Brain microvascular endothelial cell (primary cell): ENCODE data around the gene PKHD1.
"Not testable (repeated sequence)": the region's sequence is repeated elsewhere in the genome, so short reads cannot be mapped to it uniquely, and the experiment has no call there.

Experiments used
- DNase-seq: peaks from one replicate; pipeline ENCODE4 v3.0.0-alpha.2; 2020
- H3K27ac ChIP-seq: fragments of 250-450 bp; sonication (Bioruptor Pico); 2 replicates; pipeline ENCODE4 v1.5.1; 2020; ENCODE audit warnings: mild to moderate bottlenecking, moderate library complexity
- H3K27me3 ChIP-seq: fragments of 250-450 bp; sonication (Bioruptor Pico); replicated peaks from 2 replicates; pipeline ENCODE4 v1.5.1; 2020; ENCODE audit warnings: mild to moderate bottlenecking
- H3K36me3 ChIP-seq: fragments of 250-450 bp; sonication (Bioruptor Pico); replicated peaks from 2 replicates; pipeline ENCODE4 v1.5.1; 2020; ENCODE audit warnings: mild to moderate bottlenecking
- H3K4me3 ChIP-seq: 2 replicates; pipeline ENCODE4 v1.5.1; 2011; ENCODE audit warnings: low read depth, mild to moderate bottlenecking, control low read depth, low read length, moderate library complexity
- in situ Hi-C: cut with HindIII; loops from 2 replicates; pipeline ENCODE4 v1.10.0; 2017; ENCODE audit warnings: low sequenced_read_pairs, low pct_ligation_motif_present
- TF ChIP-seq, protein P1 (sequence below): IDR thresholded peaks from 2 replicates; pipeline ENCODE4 v1.5.1; 2011; ENCODE audit warnings: low read depth, mild to moderate bottlenecking, moderate library complexity, low read length, control low read depth, inconsistent platforms; ENCODE audit errors: missing control alignments

Gene PKHD1

GRCh38 chr6:51928320-51928719 lies 159.1 kb downstream of the PKHD1 start:
- H3K4me3 ChIP-seq, result no peak overlapping the region
- TF ChIP-seq, protein P1, sequence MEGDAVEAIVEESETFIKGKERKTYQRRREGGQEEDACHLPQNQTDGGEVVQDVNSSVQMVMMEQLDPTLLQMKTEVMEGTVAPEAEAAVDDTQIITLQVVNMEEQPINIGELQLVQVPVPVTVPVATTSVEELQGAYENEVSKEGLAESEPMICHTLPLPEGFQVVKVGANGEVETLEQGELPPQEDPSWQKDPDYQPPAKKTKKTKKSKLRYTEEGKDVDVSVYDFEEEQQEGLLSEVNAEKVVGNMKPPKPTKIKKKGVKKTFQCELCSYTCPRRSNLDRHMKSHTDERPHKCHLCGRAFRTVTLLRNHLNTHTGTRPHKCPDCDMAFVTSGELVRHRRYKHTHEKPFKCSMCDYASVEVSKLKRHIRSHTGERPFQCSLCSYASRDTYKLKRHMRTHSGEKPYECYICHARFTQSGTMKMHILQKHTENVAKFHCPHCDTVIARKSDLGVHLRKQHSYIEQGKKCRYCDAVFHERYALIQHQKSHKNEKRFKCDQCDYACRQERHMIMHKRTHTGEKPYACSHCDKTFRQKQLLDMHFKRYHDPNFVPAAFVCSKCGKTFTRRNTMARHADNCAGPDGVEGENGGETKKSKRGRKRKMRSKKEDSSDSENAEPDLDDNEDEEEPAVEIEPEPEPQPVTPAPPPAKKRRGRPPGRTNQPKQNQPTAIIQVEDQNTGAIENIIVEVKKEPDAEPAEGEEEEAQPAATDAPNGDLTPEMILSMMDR, result no peak
- no peaks in the 10 kb centered on the region for H3K27me3 ChIP-seq
- H3K36me3 ChIP-seq, result no peaks in the 10 kb centered on the region
- H3K27ac ChIP-seq, result no peak overlapping the region
- in situ Hi-C loops, result no loop called here
- no peak for DNase-seq

GRCh38 chr6:51927450-51927849 lies 160.0 kb downstream of the PKHD1 start:
- in situ Hi-C loops, result no loop called here
- DNase-seq, result no peak
- TF ChIP-seq, protein P1, result no peak
- no peak overlapping the region for H3K4me3 ChIP-seq
- no peak overlapping the region for H3K27ac ChIP-seq
- H3K27me3 ChIP-seq, result no peaks in the 10 kb centered on the region
- H3K36me3 ChIP-seq, result no peaks in the 10 kb centered on the region

DNA sequence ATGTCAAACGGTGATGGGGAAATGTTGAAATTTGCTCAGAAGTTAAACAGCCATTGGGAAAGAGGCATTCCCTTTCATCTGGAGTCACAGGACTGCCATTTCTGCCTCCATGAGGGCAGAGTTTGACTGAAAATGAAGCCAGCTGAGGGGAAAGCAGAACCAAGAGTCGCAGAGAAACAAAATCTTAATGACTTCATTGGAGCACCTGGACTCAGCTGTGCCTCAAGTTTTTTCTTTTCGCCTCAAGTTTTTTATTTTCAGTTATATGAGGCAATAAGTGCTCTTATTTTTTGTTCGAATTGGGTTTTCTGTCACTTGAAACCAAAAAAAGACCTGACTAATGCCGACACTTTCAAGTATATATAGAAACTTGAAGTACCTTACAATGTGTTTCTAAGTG lies 161.3 kb downstream of the PKHD1 start:
- no peaks in the 10 kb centered on the region for H3K27me3 ChIP-seq
- in situ Hi-C loops, result no loop called here
- TF ChIP-seq, protein P1, result no peak
- no peak for DNase-seq
- H3K4me3 ChIP-seq, result no peak overlapping the region
- no peaks in the 10 kb centered on the region for H3K36me3 ChIP-seq
- no peak overlapping the region for H3K27ac ChIP-seq

GRCh38 chr6:51922479-51922878 lies 164.9 kb downstream of the PKHD1 start:
- H3K4me3 ChIP-seq, H3K27me3 ChIP-seq, H3K27ac ChIP-seq, DNase-seq, H3K36me3 ChIP-seq, in situ Hi-C loops: not testable (repeated sequence)

DNA sequence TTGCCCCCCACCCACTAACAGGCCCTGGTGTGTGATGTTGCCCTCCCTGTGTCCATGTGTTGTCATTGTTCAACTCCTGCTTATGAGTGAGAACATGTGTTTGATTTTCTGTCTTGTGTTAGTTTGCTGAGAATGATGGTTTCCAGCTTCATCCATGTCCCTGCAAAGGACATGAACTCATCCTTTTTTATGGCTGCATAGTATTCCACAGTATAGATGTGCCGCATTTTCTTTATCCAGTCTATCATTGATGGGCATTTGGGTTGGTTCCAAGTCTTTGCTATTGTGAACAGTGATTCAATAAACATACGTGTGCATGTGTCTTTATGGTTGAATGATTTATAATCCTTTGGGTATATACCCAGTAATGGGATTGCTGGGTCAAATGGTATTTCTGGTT lies 169.1 kb downstream of the PKHD1 start:
- H3K4me3 ChIP-seq, H3K36me3 ChIP-seq, H3K27me3 ChIP-seq, H3K27ac ChIP-seq, in situ Hi-C loops, DNase-seq: not testable (repeated sequence)

DNA sequence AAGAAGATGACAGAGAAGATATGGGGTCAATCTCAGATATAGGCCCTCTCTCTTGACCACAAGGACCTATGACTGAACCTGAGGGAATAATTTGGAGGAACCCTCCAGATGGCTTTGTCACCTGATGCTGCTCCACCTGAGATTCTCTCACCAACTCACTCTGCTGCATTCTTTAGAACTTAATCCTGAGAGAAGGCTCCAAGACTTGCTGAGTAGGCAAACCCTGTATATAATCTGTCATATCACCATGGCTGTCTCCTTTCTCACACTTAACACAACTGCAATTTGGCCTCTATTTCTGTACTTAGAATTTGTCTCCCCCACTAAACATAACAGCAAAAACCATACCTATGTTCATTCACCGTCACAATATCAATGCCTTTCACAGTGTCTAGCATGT lies 172.3 kb downstream of the PKHD1 start:
- TF ChIP-seq, protein P1, result no peak
- DNase-seq, result no peak
- H3K4me3 ChIP-seq, result no peak overlapping the region
- no peak overlapping the region for H3K27ac ChIP-seq
- H3K36me3 ChIP-seq, result no peaks in the 10 kb centered on the region
- no peaks in the 10 kb centered on the region for H3K27me3 ChIP-seq
- in situ Hi-C loops, result no loop called here

- no peak for DNase-seq
- Histone ChIP-seq H3K4me3 (no peak overlapping the region), H3K36me3 (no peaks in the 10 kb centered on the region), H3K27ac (no peak overlapping the region), H3K27me3 (no peaks in the 10 kb centered on the region)
- in situ Hi-C loops, result no loop called here
- TF ChIP-seq, protein P1, result no peak
These were observed 174.1 kb downstream of the PKHD1 start for GRCh38 chr6:51913265-51913664.
